GM12878 (cell line): ENCODE data around the gene ELFN2.

Experiments used
- ATF3 ChIP-seq: IDR thresholded peaks from 2 replicates; pipeline ENCODE4 v1.6.1; 2011; ENCODE audit warnings: low read depth, mild to moderate bottlenecking, low read length, moderate library complexity, borderline replicate concordance; ENCODE audit errors: extremely low read depth
- CTCF ChIP-seq, 3 experiments: IDR thresholded peaks in 2 of 3; conservative IDR thresholded peaks in 1 of 3; 2 replicates each; pipeline ENCODE4 v1.5.1; 2011; ENCODE audit warnings: low read depth in 3 of 3, low read length in 3 of 3, mild to moderate bottlenecking in 3 of 3, control low read depth in 2 of 3, moderate library complexity in 2 of 3, inconsistent platforms in 1 of 3, mixed read lengths in 1 of 3; ENCODE audit not compliant: control insufficient read depth in 2 of 3, insufficient read depth in 1 of 3; ENCODE audit errors: extremely low read depth in 1 of 3
- EZH2 ChIP-seq: IDR thresholded peaks from 2 replicates; pipeline ENCODE4 v1.6.1; 2012; ENCODE audit warnings: low read depth, mild to moderate bottlenecking, control low read depth, inconsistent platforms, low read length, borderline replicate concordance; ENCODE audit not compliant: control insufficient read depth
- HDAC2 ChIP-seq: fragments of 200-600 bp; sonication (generic); IDR thresholded peaks from 2 replicates; pipeline ENCODE4 v1.6.1; 2017
- JUND ChIP-seq: IDR thresholded peaks from 2 replicates; pipeline ENCODE4 v1.6.1; 2012; ENCODE audit warnings: low read depth, mild to moderate bottlenecking, low read length, improper control_type of control experiment, moderate library complexity
- SREBF2 ChIP-seq: IDR thresholded peaks from 2 replicates; pipeline ENCODE4 v1.6.1; 2012; ENCODE audit warnings: mild to moderate bottlenecking, low read length
- STAT3 ChIP-seq: IDR thresholded peaks from 2 replicates; pipeline ENCODE4 v1.6.1; 2011; ENCODE audit warnings: low read depth, low read length, improper control_type of control experiment
- WRNIP1 ChIP-seq: IDR thresholded peaks from 2 replicates; pipeline ENCODE4 v1.6.1; 2011; ENCODE audit warnings: low read depth, low read length, improper control_type of control experiment, borderline replicate concordance
- YY1 ChIP-seq: IDR thresholded peaks from 2 replicates; pipeline ENCODE4 v1.6.1; 2011; ENCODE audit warnings: low read depth, mild to moderate bottlenecking, low read length
- ZSCAN29 ChIP-seq: fragments of 450-650 bp; IDR thresholded peaks from 2 replicates; pipeline ENCODE4 v1.6.1; 2017; ENCODE audit warnings: mild to moderate bottlenecking, moderate library complexity
- ZZZ3 ChIP-seq: IDR thresholded peaks from 2 replicates; pipeline ENCODE4 v1.6.1; 2011; ENCODE audit warnings: low read depth; ENCODE audit not compliant: control insufficient read depth, insufficient read length

GRCh38 chr22:37365950-37366349, 61.3 kb downstream of the ELFN2 start:
- TF ChIP-seq ZZZ3: no peak
- TF ChIP-seq EZH2: no peak
- no peak for TF ChIP-seq SREBF2
- TF ChIP-seq ZSCAN29: no peak
- TF ChIP-seq STAT3: no peak
- no peak for TF ChIP-seq HDAC2
- no peak for TF ChIP-seq ATF3
- TF ChIP-seq WRNIP1: no peak
- no peak for TF ChIP-seq JUND
- TF ChIP-seq YY1: no peak
- TF ChIP-seq CTCF (IDR thresholded peaks at IDR 0.05 in 2 of 3, conservative IDR thresholded peaks at IDR 0.05 in 1 of 3; ENCODE audit: control insufficient read depth in 2 of 3, extremely low read depth in 1 of 3, insufficient read depth in 1 of 3, low read depth in 3 of 3, low read length in 3 of 3): no peak
